Stimulated activated CD8-positive, alpha-beta memory T cell treated with anti-CD3 and anti-CD28 coated beads, Interleukin-12 subunit alpha, Interleukin-12 subunit beta, amount 100 ng/mL, for 24 hours (primary cell): ENCODE data around the gene INAVA.

Experiments
- DNase-seq: peaks from one replicate; pipeline ENCODE4 v3.0.0-alpha.2; 2020; ENCODE audit errors: extremely low read depth

Gene INAVA

GRCh38 chr1:200875416-200875815 lies 19.3 kb upstream of the INAVA start:
- DNase-seq: no peak

- no peak for DNase-seq
Observed at GRCh38 chr1:200877010-200877409, 17.7 kb upstream of the INAVA start.

- no peak for DNase-seq
Observed at GRCh38 chr1:200877839-200878551, 16.7 kb upstream of the INAVA start.

- no peak for DNase-seq
Observed at GRCh38 chr1:200880212-200880611, 14.5 kb upstream of the INAVA start.

- DNase-seq: no peak
Observed at GRCh38 chr1:200883118-200883517, 11.6 kb upstream of the INAVA start.

GRCh38 chr1:200885623-200886402 lies 8.9 kb upstream of the INAVA start:
- DNase-seq: no peak

- no peak for DNase-seq
Observed at GRCh38 chr1:200886594-200886993, 8.1 kb upstream of the INAVA start.

- DNase-seq: no peak
Observed at GRCh38 chr1:200887036-200887435, 7.7 kb upstream of the INAVA start.

GRCh38 chr1:200887772-200888348 lies 6.8 kb upstream of the INAVA start:
- DNase-seq: no peak

GRCh38 chr1:200888349-200888838 lies 6.3 kb upstream of the INAVA start:
- no peak for DNase-seq

GRCh38 chr1:200889571-200889970 lies 5.1 kb upstream of the INAVA start:
- DNase-seq: no peak

- no peak for DNase-seq
Observed at GRCh38 chr1:200890027-200890426, 4.7 kb upstream of the INAVA start.

- DNase-seq: no peak
Observed at GRCh38 chr1:200890818-200891773, 3.6 kb upstream of the INAVA start.

- no peak for DNase-seq
Observed at GRCh38 chr1:200891774-200892157, 2.9 kb upstream of the INAVA start.

- no peak for DNase-seq
Observed at GRCh38 chr1:200892546-200892945, 2.2 kb upstream of the INAVA start.

GRCh38 chr1:200892958-200893357 lies 1.7 kb upstream of the INAVA start:
- no peak for DNase-seq

GRCh38 chr1:200893411-200893901 lies 1.2 kb upstream of the INAVA start:
- DNase-seq: no peak

- DNase-seq: no peak
Observed at GRCh38 chr1:200895443-200895789, 716 bp downstream of the INAVA start.

- no peak for DNase-seq
Observed at GRCh38 chr1:200895801-200896530, 1.3 kb downstream of the INAVA start.

GRCh38 chr1:200896531-200897196 lies 2.0 kb downstream of the INAVA start:
- no peak for DNase-seq
